Activated T-cell treated with anti-CD3 and anti-CD28 coated beads, Interleukin-2, amount 50 U/mL, for 72 hours (primary cell): ENCODE measurements around the gene TPGS1. TPM values are rescaled to one million over a fixed set of nuclear protein-coding genes. Genes with fewer than 3 reads are reported as not detected.
A peak's percentile ranks its signal among the peaks of the same experiment; 100 is the strongest.

ENCODE experiments used
- ATAC-seq, 2 donors: fragments of 150-1000 bp; cut with Tn5 transposase; replicated peaks in 1 of 2; 2 replicates each; pipeline ENCODE4 v1.10.0; 2021; ENCODE audit warnings: moderate library complexity in 2 of 2, mild to moderate bottlenecking in 1 of 2
- DNase-seq, 2 donors: peaks; one replicate each; pipeline ENCODE4 v3.0.0; 2021 to 2022; ENCODE audit warnings: mixed read lengths in 1 of 2
- H3K27ac Mint-ChIP-seq: one replicate; pipeline ENCODE4 v1.8.0; 2022; ENCODE audit warnings: mild to moderate bottlenecking, moderate library complexity, mixed read lengths
- H3K27me3 Mint-ChIP-seq: one replicate; pipeline ENCODE4 v1.8.0; 2022; ENCODE audit warnings: low read depth, mixed read lengths
- H3K36me3 Mint-ChIP-seq, 2 donors: one replicate each; pipeline ENCODE4 v1.8.0; 2022; ENCODE audit warnings: mixed read lengths in 2 of 2, mild to moderate bottlenecking in 1 of 2; ENCODE audit not compliant: insufficient read depth in 2 of 2
- H3K4me1 Mint-ChIP-seq: one replicate; pipeline ENCODE4 v1.8.0; 2022; ENCODE audit warnings: low read depth, mixed read lengths
- H3K4me3 Mint-ChIP-seq, 2 donors: one replicate each; pipeline ENCODE4 v1.8.0; 2022; ENCODE audit warnings: mild to moderate bottlenecking in 2 of 2, mixed read lengths in 2 of 2, moderate library complexity in 2 of 2
- H3K9me3 Mint-ChIP-seq, 2 donors: one replicate each; pipeline ENCODE4 v1.8.0; 2022; ENCODE audit warnings: mixed read lengths in 2 of 2
- total RNA-seq, 2 donors: library from RNA; stranded (reverse); gene quantifications; one replicate each; pipeline ENCODE4 v1.2.3, GENCODE V29; 2022

The TPGS1 gene
- total RNA-seq, 2 donors from 2014 or later, result 11.9 to 12.1 TPM

DNA sequence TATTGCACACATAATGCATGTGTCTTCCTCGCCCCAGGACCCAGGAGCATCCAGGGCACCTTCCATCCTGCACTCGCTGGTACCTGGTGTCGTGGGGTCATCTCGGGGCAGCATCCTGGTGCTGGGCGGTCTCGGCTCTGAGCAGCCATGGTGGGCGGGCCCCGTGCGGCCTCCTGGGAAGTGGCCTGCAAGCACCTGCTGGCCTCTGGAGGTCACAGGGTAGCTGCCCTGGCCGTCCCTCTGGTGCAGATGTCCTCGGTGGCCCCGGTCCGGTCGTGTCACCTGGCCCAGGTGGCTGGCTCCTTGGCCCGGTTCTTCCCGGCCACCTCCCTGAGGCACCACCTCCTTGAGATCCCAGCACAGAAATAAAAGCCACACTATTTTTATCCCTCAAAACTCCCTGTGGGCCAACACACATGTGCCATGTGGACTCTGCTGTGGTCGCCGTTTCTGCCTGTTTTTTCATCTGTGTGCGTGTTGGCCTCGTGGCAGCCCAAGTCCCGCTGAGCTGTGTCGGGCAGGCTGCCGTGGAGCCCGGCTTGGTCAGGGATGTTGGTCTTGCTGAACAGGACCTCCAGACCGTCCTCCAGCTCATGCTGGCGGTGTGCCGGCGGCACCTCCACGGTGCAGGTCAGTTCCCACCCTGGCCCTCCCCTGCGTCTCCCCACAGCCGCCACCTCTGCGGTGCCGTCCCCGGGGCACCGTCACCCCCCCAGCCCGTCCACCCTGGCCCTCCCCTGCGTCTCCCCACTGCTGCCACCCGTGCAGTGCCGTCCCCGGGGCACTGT, 31.5 kb downstream of the TPGS1 start:
- no peaks in the 10 kb centered on the region for H3K9me3 Mint-ChIP-seq
- ATAC-seq, result no peak
- H3K4me3 Mint-ChIP-seq, result no peak overlapping the region
- H3K27me3 Mint-ChIP-seq, result no peaks in the 10 kb centered on the region
- peaks cover 12% of the 10 kb centered on the region for H3K4me1 Mint-ChIP-seq
- no peaks in the 10 kb centered on the region for H3K36me3 Mint-ChIP-seq
- H3K27ac Mint-ChIP-seq, result no peak overlapping the region
- no peak for DNase-seq

DNA sequence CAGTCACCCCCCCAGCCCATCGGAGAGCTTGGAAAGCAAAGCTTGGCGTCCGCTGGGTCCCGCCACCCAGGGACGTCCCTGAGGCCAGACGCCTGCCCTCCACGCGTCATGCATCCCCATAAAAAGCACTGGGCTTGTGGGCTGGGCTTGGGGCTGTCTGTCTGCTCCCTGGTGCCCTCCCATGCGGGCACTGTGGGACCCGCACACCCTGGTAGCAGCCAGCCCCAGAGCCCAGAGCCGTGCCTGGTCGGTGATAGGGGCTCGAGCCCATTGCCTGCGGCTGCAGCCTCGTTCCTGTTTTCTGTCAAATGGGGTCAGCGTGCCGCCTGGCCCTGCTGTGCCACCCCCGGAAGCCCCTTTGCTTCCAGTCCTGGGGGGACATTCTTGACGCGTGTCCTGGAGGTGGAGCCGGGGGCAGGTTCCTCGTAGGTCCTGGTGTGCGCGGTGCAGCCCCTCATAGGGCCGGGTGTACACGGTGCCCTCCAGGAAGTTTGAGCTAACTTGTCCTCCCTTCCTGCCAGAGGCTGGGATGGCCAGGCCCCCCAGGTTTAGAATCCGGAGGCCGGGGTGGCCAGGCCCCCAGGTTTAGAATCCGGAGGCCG, 32.2 kb downstream of the TPGS1 start:
- Mint-ChIP-seq H3K4me1 (peaks cover 18% of the 10 kb centered on the region), H3K9me3 (no peaks in the 10 kb centered on the region), H3K27me3 (no peaks in the 10 kb centered on the region), H3K27ac (no peak overlapping the region), H3K36me3 (no peaks in the 10 kb centered on the region), H3K4me3 (no peak overlapping the region)
- ATAC-seq (no peak), DNase-seq (no peak)

DNA sequence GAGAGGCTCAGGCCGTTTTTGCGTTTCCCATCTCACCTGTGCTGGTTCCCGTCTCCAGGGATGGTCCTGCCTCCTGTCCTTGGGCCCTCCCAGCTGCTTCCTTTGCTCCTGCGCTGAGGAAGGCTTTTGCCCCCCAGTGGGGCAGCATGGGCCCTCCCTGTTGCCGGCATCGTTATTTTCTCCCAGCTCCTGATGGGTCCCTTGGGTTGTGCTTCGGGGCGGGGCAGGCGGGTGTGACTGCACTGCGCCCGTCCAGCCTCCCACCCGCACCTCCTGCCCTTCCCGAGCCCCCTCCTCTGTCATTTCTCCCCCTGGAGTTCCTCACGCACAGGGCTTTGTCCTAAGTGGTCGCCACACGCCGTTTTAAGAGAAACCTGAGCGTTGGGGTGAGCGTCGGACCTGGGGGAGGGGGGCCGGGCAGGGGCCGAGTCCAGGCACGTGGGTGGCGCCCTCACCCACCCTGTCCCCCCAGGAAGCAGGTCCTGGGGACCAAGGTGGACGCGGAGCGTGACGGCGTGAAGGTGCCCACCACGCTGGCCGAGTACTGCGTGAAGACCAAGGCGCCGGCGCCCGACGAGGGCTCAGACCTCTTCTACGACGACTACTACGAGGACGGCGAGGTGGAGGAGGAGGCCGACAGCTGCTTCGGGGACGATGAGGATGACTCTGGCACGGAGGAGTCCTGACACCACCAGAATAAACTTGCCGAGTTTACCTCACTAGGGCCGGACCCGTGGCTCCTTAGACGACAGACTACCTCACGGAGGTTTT, 33.8 kb downstream of the TPGS1 start:
- no peak overlapping the region for H3K27ac Mint-ChIP-seq
- ATAC-seq, result no peak
- peaks cover 21% of the 10 kb centered on the region for H3K4me1 Mint-ChIP-seq
- H3K9me3 Mint-ChIP-seq, result no peaks in the 10 kb centered on the region
- no peaks in the 10 kb centered on the region for H3K36me3 Mint-ChIP-seq
- H3K27me3 Mint-ChIP-seq, result no peaks in the 10 kb centered on the region
- no peak for DNase-seq
- H3K4me3 Mint-ChIP-seq, result no peak overlapping the region

DNA sequence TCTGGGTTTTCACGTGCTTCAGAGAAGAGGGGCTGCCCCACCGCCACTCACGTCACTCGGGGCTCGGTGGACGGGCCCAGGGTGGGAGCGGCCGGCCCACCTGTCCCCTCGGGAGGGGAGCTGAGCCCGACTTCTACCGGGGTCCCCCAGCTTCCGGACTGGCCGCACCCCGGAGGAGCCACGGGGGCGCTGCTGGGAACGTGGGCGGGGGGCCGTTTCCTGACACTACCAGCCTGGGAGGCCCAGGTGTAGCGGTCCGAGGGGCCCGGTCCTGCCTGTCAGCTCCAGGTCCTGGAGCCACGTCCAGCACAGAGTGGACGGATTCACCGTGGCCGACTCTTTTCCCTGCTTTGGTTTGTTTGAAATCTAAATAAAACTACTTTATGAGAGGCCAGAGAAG, 34.4 kb downstream of the TPGS1 start:
- ATAC-seq (no peak), DNase-seq (no peak)
- H3K9me3 Mint-ChIP-seq, result no peaks in the 10 kb centered on the region
- peaks cover 21% of the 10 kb centered on the region for H3K4me1 Mint-ChIP-seq
- H3K4me3 Mint-ChIP-seq, result no peak overlapping the region
- H3K27me3 Mint-ChIP-seq, result no peaks in the 10 kb centered on the region
- no peak overlapping the region for H3K27ac Mint-ChIP-seq
- no peaks in the 10 kb centered on the region for H3K36me3 Mint-ChIP-seq

DNA sequence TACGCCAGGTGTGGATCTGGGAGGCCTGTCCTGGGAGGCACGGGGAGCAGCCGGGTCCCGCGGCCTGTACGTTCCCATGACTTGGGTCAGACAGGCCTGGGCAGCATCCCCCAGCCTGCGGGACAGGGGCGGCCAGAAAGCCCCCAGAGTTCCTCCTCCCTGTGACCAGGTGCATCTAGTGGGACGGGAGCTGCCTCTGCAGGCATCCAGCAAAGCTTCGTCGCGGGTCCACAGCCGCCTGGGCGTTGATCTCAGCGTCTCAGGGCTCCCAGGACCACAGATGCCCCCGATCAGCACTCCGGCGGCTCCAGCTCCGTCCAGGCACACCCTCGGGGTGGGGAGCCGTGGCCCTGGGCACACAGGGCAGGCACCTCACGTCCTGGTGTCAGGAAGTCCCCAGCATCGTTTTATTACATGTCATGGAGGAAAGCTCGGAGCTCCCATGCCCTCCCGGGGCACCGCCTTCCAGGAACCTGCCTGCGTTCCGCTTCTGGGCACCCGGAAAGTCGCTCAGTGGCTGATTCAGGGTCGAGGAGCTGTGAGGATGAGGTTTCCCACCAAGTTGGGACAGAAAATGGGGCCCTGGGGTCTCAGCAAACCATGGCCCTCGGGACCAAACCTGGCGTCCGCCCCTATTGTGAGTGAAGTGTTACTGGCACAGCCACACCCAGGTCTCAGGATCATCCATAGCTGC, 35.0 kb downstream of the TPGS1 start:
- Mint-ChIP-seq H3K27ac (no peak overlapping the region), H3K4me3 (no peak overlapping the region), H3K36me3 (no peaks in the 10 kb centered on the region), H3K9me3 (no peaks in the 10 kb centered on the region), H3K27me3 (no peaks in the 10 kb centered on the region), H3K4me1 (peaks cover 21% of the 10 kb centered on the region)
- DNase-seq, result no peak
- no peak for ATAC-seq

DNA sequence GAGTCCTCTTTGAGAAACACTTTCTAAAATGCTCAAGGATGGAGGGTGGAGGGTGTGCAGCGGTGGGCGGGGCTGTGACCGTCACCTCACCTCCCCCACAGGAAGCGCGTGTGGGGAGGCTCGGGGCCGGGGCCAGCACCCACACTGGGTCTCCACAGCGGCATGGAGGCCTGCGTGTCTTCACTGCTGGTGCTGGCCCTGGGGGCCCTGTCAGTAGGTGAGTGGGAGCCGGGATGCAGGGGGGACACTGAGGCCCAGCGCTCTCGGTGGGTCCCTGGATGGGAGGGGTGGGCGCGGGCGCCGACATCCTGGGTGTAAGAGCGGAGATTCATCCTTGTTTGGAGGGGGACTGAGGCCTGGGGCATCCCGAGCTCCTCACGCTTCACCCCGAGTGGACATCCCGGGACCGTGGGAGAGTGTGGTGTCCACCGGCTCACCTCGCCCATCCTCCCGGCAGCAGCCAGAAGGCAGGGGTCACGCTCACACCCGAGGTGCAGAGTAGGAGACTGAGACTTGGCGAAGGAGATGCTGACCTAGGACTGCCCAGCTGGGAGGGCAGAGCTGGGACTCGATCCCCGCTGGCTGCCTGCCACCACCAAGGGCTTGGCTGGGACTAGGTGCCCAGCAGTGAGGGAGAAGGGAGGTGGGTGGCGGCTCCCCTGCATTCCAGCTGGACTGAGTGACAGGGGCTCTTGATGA, 36.8 kb downstream of the TPGS1 start, which contains the start of gene GZMM:
Gene GZMM, plus strand, starts transcription at position 144 of the 699 bp plus-strand sequence. Its CDS starts 19 bp downstream, at position 163.
- Mint-ChIP-seq H3K36me3 (no peaks in the 10 kb centered on the region), H3K4me3 (peak within 1 kb of the TSS; percentile 82 to 89), H3K9me3 (no peaks in the 10 kb centered on the region), H3K27me3 (no peaks in the 10 kb centered on the region), H3K27ac (peak within 1 kb of the TSS; percentile 57), H3K4me1 (peaks cover 30% of the 10 kb centered on the region)
- DNase-seq, result peak; percentile 80 to 82
- peak; percentile 97 for ATAC-seq

DNA sequence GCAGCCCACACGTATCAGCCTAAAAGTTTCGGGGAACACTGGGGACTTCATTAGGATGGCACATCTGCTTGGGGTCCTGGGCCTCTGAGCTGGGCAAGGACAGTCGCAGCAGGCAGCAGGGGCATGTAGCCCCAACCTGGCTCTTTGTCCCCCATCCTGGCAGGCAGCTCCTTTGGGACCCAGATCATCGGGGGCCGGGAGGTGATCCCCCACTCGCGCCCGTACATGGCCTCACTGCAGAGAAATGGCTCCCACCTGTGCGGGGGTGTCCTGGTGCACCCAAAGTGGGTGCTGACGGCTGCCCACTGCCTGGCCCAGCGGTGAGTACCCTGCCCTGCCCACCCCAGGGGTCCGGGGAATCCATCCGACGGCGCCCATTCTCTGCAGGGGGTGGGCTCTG, 39.8 kb downstream of the TPGS1 start:
- Mint-ChIP-seq H3K27ac (no peak overlapping the region), H3K4me1 (peaks cover 30% of the 10 kb centered on the region)
- ATAC-seq, result no peak

DNA sequence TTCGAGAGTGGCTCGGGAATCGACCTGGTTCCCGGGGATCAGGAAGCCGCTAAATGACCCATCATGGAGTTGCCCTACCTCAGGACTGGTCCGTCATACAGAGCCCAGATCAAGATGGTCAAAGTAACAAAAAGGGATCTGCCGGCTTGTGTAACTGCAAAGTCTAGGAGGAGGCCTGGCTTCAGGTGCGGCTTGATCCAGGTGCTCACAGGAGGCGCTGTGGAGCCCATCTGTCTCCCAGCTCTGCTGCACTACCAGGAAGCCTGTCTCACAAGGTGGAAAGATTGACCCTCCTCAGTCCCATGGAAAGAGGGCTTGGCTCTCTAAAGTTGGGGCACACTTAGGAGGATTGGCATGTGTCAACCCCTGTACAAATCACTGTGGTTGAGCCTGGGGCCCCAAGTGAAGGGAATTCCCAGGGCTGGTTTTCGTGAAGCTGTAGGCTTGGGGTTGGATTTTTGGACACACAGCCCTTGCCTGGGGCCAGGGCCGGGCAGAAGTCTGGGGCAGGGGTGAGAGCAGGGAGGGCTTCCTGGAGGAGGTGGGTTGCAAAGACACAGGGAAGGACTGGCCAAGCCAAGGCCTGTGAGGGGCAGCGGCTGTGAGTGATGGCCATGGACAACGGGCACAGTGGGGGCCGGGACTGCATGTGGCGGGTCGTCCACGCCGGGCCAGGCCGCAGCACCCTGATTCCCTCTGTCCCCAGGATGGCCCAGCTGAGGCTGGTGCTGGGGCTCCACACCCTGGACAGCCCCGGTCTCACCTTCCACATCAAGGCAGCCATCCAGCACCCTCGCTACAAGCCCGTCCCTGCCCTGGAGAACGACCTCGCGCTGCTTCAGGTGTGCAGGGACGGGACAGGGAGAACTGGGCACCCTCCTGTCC, 40.8 kb downstream of the TPGS1 start:
- Mint-ChIP-seq H3K27ac (no peak overlapping the region), H3K36me3 (no peaks in the 10 kb centered on the region), H3K4me3 (no peak overlapping the region), H3K4me1 (peaks cover 30% of the 10 kb centered on the region), H3K9me3 (no peaks in the 10 kb centered on the region), H3K27me3 (no peaks in the 10 kb centered on the region)
- DNase-seq (no peak), ATAC-seq (no peak)

More for the DNA sequence above, 39.8 kb downstream of the TPGS1 start:
- Mint-ChIP-seq H3K4me3 (no peak overlapping the region), H3K27me3 (no peaks in the 10 kb centered on the region), H3K9me3 (no peaks in the 10 kb centered on the region), H3K36me3 (no peaks in the 10 kb centered on the region)
- DNase-seq, result no peak

DNA sequence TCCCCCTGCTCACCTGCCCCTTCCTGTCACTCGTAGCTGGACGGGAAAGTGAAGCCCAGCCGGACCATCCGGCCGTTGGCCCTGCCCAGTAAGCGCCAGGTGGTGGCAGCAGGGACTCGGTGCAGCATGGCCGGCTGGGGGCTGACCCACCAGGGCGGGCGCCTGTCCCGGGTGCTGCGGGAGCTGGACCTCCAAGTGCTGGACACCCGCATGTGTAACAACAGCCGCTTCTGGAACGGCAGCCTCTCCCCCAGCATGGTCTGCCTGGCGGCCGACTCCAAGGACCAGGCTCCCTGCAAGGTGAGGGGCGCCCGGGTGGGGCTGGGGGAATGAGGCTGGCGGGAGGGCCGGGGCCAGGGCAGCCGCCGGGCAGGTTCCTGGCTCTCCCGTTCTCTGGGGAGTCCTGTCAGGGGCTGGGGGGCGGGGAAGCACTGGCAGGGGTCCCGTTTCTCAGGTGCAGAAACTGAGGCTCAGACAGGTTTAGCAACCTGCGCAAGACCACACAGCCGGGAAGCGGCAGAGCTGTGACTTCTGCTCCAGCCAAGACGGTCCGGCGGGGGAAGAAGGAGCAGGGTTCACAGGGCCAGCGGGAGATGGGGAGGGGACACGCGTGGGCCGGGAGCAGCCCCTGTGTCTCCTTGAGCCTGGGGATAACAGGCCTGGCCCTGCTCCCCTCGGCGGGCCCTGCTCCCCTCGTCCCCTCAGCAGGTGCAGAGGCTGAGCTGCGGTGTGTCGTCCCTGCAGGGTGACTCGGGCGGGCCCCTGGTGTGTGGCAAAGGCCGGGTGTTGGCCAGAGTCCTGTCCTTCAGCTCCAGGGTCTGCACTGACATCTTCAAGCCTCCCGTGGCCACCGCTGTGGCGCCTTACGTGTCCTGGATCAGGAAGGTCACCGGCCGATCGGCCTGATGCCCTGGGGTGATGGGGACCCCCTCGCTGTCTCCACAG, 41.9 kb downstream of the TPGS1 start:
- DNase-seq, result no peak
- Mint-ChIP-seq H3K4me3 (no peak overlapping the region), H3K27ac (no peak overlapping the region), H3K36me3 (no peaks in the 10 kb centered on the region), H3K27me3 (no peaks in the 10 kb centered on the region), H3K4me1 (peaks cover 20% of the 10 kb centered on the region), H3K9me3 (no peaks in the 10 kb centered on the region)
- no peak for ATAC-seq

DNA sequence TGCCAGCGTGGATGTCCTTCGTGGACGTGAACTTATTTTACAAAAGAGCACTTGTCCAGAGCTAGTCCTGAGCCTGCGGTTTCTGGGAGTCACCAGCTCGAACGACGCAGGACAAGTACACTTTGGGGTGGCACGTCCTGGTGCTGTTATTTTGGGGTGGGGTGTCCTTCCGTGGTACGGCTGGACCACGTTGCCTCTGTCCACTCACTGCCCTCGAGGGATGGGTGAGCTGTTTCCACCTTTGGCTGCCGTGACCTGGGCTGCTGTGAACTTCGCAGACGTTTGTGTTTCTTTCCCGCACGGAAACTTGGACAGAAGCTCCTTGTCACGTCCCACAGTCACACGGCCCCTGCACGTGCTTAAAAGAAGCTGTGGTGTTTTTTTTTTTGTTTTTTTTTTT, 47.5 kb downstream of the TPGS1 start:
- DNase-seq (no peak), ATAC-seq (no peak)
- Mint-ChIP-seq H3K4me3 (no peak overlapping the region), H3K36me3 (no peaks in the 10 kb centered on the region), H3K9me3 (no peaks in the 10 kb centered on the region), H3K27ac (no peak overlapping the region), H3K4me1 (no peaks in the 10 kb centered on the region), H3K27me3 (no peaks in the 10 kb centered on the region)

DNA sequence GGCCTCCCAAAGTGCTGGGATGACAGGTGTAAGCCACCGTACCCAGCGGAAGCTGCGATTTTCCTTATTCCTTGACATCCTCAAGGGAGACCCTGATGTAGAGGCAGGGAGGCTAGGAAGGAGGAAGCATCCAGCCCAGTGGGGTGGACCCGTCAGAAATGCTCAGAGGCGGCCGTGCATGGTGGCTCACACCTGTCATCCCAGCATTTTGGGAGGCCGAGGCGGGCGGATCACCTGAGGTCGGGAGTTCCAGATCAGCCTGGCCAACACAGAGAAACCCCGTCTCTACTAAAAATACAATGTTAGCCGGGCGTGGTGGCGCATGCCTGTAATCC, 48.1 kb downstream of the TPGS1 start:
- H3K36me3 Mint-ChIP-seq, result no peaks in the 10 kb centered on the region
- ATAC-seq, result no peak
- H3K27me3 Mint-ChIP-seq, result no peaks in the 10 kb centered on the region

More for the DNA sequence above, 48.1 kb downstream of the TPGS1 start:
- Mint-ChIP-seq H3K4me3 (no peak overlapping the region), H3K9me3 (no peaks in the 10 kb centered on the region), H3K27ac (no peak overlapping the region), H3K4me1 (no peaks in the 10 kb centered on the region)
- no peak for DNase-seq
